RKO (cell line): Measurements from ENCODE around the gene MSI1.
A peak's percentile ranks its signal among the peaks of the same experiment; 100 is the strongest.

Experiments used
- DNase-seq: peaks from one replicate; pipeline ENCODE4 v3.0.0-alpha.2; 2016; ENCODE audit warnings: low spot score

Gene MSI1

GRCh38 chr12:120368789-120369602, at the start of gene MSI1:
Gene MSI1 (minus strand): TSS chr12:120369164. CDS start chr12:120369091, 73 bp downstream.
- DNase-seq: peak; percentile 43

GRCh38 chr12:120417917-120418580, 49.1 kb upstream of the MSI1 start:
- DNase-seq: no peak

- no peak for DNase-seq
These were observed 47.7 kb upstream of the MSI1 start for GRCh38 chr12:120416490-120417216.

- no peak for DNase-seq
These were observed 45.1 kb upstream of the MSI1 start for GRCh38 chr12:120413901-120414695.

GRCh38 chr12:120412421-120412820, 43.5 kb upstream of the MSI1 start:
- DNase-seq: no peak

GRCh38 chr12:120408771-120409170, 39.8 kb upstream of the MSI1 start:
- DNase-seq: no peak

GRCh38 chr12:120406553-120406952, 37.6 kb upstream of the MSI1 start:
- no peak for DNase-seq

- DNase-seq: no peak
These were observed 37.1 kb upstream of the MSI1 start for GRCh38 chr12:120406069-120406468.

GRCh38 chr12:120404271-120404670, 35.3 kb upstream of the MSI1 start:
- no peak for DNase-seq

- DNase-seq: no peak
These were observed 34.9 kb upstream of the MSI1 start for GRCh38 chr12:120403869-120404268.

GRCh38 chr12:120402217-120402616, 33.3 kb upstream of the MSI1 start:
- no peak for DNase-seq

GRCh38 chr12:120399531-120399930, 30.6 kb upstream of the MSI1 start:
- peak; percentile 29 for DNase-seq

GRCh38 chr12:120397824-120398540, 29.0 kb upstream of the MSI1 start:
- no peak for DNase-seq

GRCh38 chr12:120394483-120395367, 25.8 kb upstream of the MSI1 start:
- no peak for DNase-seq

- DNase-seq: no peak
These were observed 21.7 kb upstream of the MSI1 start for GRCh38 chr12:120390540-120391120.

- no peak for DNase-seq
These were observed 19.9 kb upstream of the MSI1 start for GRCh38 chr12:120388691-120389481.

GRCh38 chr12:120381752-120382419, 12.9 kb upstream of the MSI1 start:
- no peak for DNase-seq

- DNase-seq: no peak
These were observed 9.1 kb upstream of the MSI1 start for GRCh38 chr12:120378036-120378435.

- no peak for DNase-seq
These were observed 8.6 kb upstream of the MSI1 start for GRCh38 chr12:120377611-120378010.
